Measurements from ENCODE around the gene ELN. TPM values are rescaled to one million over a fixed set of nuclear protein-coding genes. Genes with fewer than 3 reads are reported as not detected.

ELN gene
- total and polyA plus RNA-seq, 2 of the 8 experiments (the other 6 are each of a cell fraction or from before 2014, with no cell fraction given) = 5.1 to 5.6 TPM

- no peak overlapping the region; the same call in 1 of the 2 replicates for H2BK12ac ChIP-seq (ENCODE audit: low read depth, low read length)
- H3K4me1 ChIP-seq (replicated peaks in 1 of 4; ENCODE audit: control insufficient read depth in 3 of 4, insufficient read depth in 4 of 4, low read length in 3 of 4) = peaks cover 0 to 8% (median 3%) of the 10 kb centered on the region in 4 experiments; a peak in 3 of 7 replicates
- H3K56ac ChIP-seq (replicated peaks; ENCODE audit: insufficient read length, low read depth, low read length) = no peak overlapping the region
- ChIA-PET POLR2A (ENCODE audit: partially characterized antibody) (interaction anchor here (1.7 kb wide), 1 partner anchor 124 kb away, joined by 3 read pairs; no protein-coding TSS in a partner anchor), CTCF (ENCODE audit: partially characterized antibody) (interaction anchor here (1.2 to 3.3 kb wide), 2 partner anchors 24 to 155 kb away, joined by 3 to 15 read pairs; partner anchors contain the start of gene ELN)
- H3K27me3 ChIP-seq (replicated peaks in 1 of 4; ENCODE audit: control insufficient read depth in 3 of 4, extremely low read depth in 1 of 4, insufficient read depth in 3 of 4, low read length in 3 of 4) = no peaks in the 10 kb centered on the region
- no peaks in the 10 kb centered on the region for H3K36me3 ChIP-seq (ENCODE audit: control insufficient read depth in 2 of 4, insufficient read depth in 4 of 4, low read length in 3 of 4)
- H3K23ac ChIP-seq (ENCODE audit: insufficient read length) = no peak overlapping the region
- H3K18ac ChIP-seq (ENCODE audit: extremely low read depth, low read length) = no peak overlapping the region
- no peak overlapping the region for H2AK5ac ChIP-seq (ENCODE audit: low read depth, low read length)
- 86% methylated on average over 8 of the region's 10 CpGs; no CpG with 5 or more reads in 1 of the 2 experiments for WGBS, 2 experiments (ENCODE audit: extremely low coverage in 1 of 2, insufficient coverage in 1 of 2, insufficient read length in 1 of 2, insufficient replicate concordance in 2 of 2, low coverage in 1 of 2, low lambda C conversion rate in 2 of 2, missing lambda C conversion rate in 1 of 2)
- 0 out of 2 replicates have a peak overlapping the region, but pooled peaks have one; percentile 30 for H2BK5ac ChIP-seq (ENCODE audit: low read depth, low read length)
- no peak overlapping the region for H2AFZ ChIP-seq (ENCODE audit: low read length)
- H3K79me1 ChIP-seq (ENCODE audit: low read depth, low read length) = no peaks in the 10 kb centered on the region
- H3K23me2 ChIP-seq (ENCODE audit: low read depth, low read length) = peaks cover 28% of the 10 kb centered on the region; the same call in 1 of the 2 replicates
- H2BK120ac ChIP-seq (replicated peaks; ENCODE audit: low read depth, low read length) = no peak overlapping the region
- no peak overlapping the region for H3K4me3 ChIP-seq (ENCODE audit: extremely low read depth in 1 of 4, insufficient read depth in 2 of 4, low read depth in 3 of 4, low read length in 4 of 4)
- no peak overlapping the region for H3K4me2 ChIP-seq (ENCODE audit: insufficient read depth in 1 of 2, low read depth in 2 of 2, low read length in 2 of 2)
- no peak overlapping the region for H3K4ac ChIP-seq (replicated peaks; ENCODE audit: insufficient read length, low read depth, low read length)
- no peak overlapping the region for H3K14ac ChIP-seq (ENCODE audit: insufficient read length)
- no peak overlapping the region for H2BK20ac ChIP-seq (ENCODE audit: low read length)
- peaks cover 0 to 2% of the 10 kb centered on the region in 2 experiments for H4K20me1 ChIP-seq (replicated peaks in 1 of 2; ENCODE audit: control insufficient read depth in 1 of 2, insufficient read depth in 2 of 2, low read length in 2 of 2)
- no peaks in the 10 kb centered on the region for H3K79me2 ChIP-seq (ENCODE audit: control insufficient read depth in 1 of 2, insufficient read depth in 2 of 2, low read length in 2 of 2)
- no peak overlapping the region for H3K27ac ChIP-seq (ENCODE audit: low read depth, low read length)
- H4K5ac ChIP-seq (ENCODE audit: insufficient read length, low read depth, low read length) = no peak overlapping the region
- no peak overlapping the region for H4K91ac ChIP-seq (replicated peaks; ENCODE audit: insufficient read length, low read length)
- H4K8ac ChIP-seq (ENCODE audit: extremely low read depth, insufficient read depth, low read length) = peak overlapping the region; percentile 16; the same call in 1 of the 2 replicates
- H3K9ac ChIP-seq (replicated peaks in 1 of 4; ENCODE audit: extremely low read depth in 1 of 4, low read depth in 3 of 4, low read length in 3 of 4) = no peak overlapping the region
- FAIRE-seq (no peak), DNase-seq (ENCODE audit: low read depth in 1 of 2, low spot score in 2 of 2) (no peak)
- no peak overlapping the region for H2BK15ac ChIP-seq (ENCODE audit: low read length)
- no peaks in the 10 kb centered on the region for H3K9me3 ChIP-seq (ENCODE audit: insufficient read depth in 2 of 2, low read depth in 1 of 2, low read length in 1 of 2)
- no peak for TF ChIP-seq RXRA (IDR thresholded peaks at IDR 0.05; ENCODE audit: insufficient read depth, low read depth, low read length)
- no peak for TF ChIP-seq BACH1 (IDR thresholded peaks at IDR 0.05; ENCODE audit: low read length)
- TF ChIP-seq BCL11A (IDR thresholded peaks at IDR 0.05; ENCODE audit: low read depth in 2 of 2, low read length in 2 of 2) = no peak
- TF ChIP-seq KDM4A (IDR thresholded peaks at IDR 0.05; ENCODE audit: low read depth, low read length, severe bottlenecking) = no peak
- no peak for TF ChIP-seq CEBPB (IDR thresholded peaks at IDR 0.05; ENCODE audit: low read depth, low read length)
Measured at GRCh38 chr7:74051193-74051592, 23.2 kb downstream of the ELN start.
